Ascending aorta (tissue), 2 donors: Measurements from ENCODE around the gene ARSB. TPM values are rescaled to one million over a fixed set of nuclear protein-coding genes. Genes with fewer than 3 reads are reported as not detected.
A peak's percentile ranks its signal among the peaks of the same experiment; 100 is the strongest.

ENCODE experiments used
- DNase-seq, 2 donors: peaks; one replicate each; pipeline ENCODE4 v3.0.0-alpha.2; 2019; ENCODE audit warnings: low spot score in 2 of 2
- H3K27ac ChIP-seq, 2 donors: fragments of 200-600 bp; sonication (generic); one replicate each; pipeline ENCODE4 v1.5.1; 2016 to 2017; ENCODE audit warnings: mild to moderate bottlenecking in 1 of 2
- H3K27me3 ChIP-seq: fragments of 200-600 bp; sonication (generic); one replicate; pipeline ENCODE4 v1.5.1; 2017
- H3K36me3 ChIP-seq, 2 donors: fragments of 200-600 bp; sonication (generic); one replicate each; pipeline ENCODE4 v1.5.1; 2016
- H3K4me1 ChIP-seq, 2 donors: fragments of 200-600 bp; sonication (generic); one replicate each; pipeline ENCODE4 v1.5.1; 2016 to 2017; ENCODE audit warnings: mild to moderate bottlenecking in 1 of 2
- H3K4me3 ChIP-seq, 2 donors: fragments of 200-600 bp; sonication (generic); one replicate each; pipeline ENCODE4 v1.5.1; 2016 to 2017; ENCODE audit warnings: mild to moderate bottlenecking in 1 of 2
- H3K9me3 ChIP-seq, 2 donors: fragments of 200-600 bp; sonication (generic); one replicate each; pipeline ENCODE4 v1.5.1; 2016
- intact Hi-C: fragments of 100-400 bp; cut with DNase I; formaldehyde crosslinking; loops from one replicate; pipeline ENCODE4 v1.15.1; 2023
- total RNA-seq: library from RNA; depleted of rRNA; stranded (reverse); fragments of >200 nt; gene quantifications from one replicate; pipeline ENCODE4 v1.1.0, GENCODE V29; 2016
- TF ChIP-seq, protein P1 (sequence below), 3 experiments: fragments of 200-600 bp in 2 of 3; fragments of 450-650 bp in 1 of 3; sonication (generic) in 2 of 3; IDR thresholded peaks; one replicate each; pipeline ENCODE4 v1.5.1; 2016 to 2019; ENCODE audit warnings: antibody characterized with exemption in 3 of 3, mild to moderate bottlenecking in 1 of 3, moderate library complexity in 1 of 3

The ARSB gene
- total RNA-seq: 18.6 TPM

- H3K4me3 ChIP-seq: peak within 1 kb of the TSS; percentile 89 to 95
- no peaks in the 10 kb centered on the region for H3K27me3 ChIP-seq
- peak in 1 of 2 donors; percentile 77 for DNase-seq
- peak within 1 kb of the TSS; percentile 96 for H3K27ac ChIP-seq
- no peaks in the 10 kb centered on the region for H3K36me3 ChIP-seq
- intact Hi-C loops: loop anchor here (5.0 to 10.0 kb wide), 3 partner anchors 252 to 690 kb away; partner anchors contain the start of genes AP3B1, JMY and LHFPL2
- no peaks in the 10 kb centered on the region for H3K9me3 ChIP-seq
- peaks cover 0 to 12% of the 10 kb centered on the region in 2 donors for H3K4me1 ChIP-seq
- TF ChIP-seq, protein P1, sequence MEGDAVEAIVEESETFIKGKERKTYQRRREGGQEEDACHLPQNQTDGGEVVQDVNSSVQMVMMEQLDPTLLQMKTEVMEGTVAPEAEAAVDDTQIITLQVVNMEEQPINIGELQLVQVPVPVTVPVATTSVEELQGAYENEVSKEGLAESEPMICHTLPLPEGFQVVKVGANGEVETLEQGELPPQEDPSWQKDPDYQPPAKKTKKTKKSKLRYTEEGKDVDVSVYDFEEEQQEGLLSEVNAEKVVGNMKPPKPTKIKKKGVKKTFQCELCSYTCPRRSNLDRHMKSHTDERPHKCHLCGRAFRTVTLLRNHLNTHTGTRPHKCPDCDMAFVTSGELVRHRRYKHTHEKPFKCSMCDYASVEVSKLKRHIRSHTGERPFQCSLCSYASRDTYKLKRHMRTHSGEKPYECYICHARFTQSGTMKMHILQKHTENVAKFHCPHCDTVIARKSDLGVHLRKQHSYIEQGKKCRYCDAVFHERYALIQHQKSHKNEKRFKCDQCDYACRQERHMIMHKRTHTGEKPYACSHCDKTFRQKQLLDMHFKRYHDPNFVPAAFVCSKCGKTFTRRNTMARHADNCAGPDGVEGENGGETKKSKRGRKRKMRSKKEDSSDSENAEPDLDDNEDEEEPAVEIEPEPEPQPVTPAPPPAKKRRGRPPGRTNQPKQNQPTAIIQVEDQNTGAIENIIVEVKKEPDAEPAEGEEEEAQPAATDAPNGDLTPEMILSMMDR (IDR thresholded peaks at IDR 0.05): no peak
These were observed at the start of gene ARSB for GRCh38 chr5:78985116-78985724. Gene ARSB (minus strand): TSS chr5:78985310. CDS start chr5:78985248, 62 bp downstream.

GRCh38 chr5:79032782-79033181, 47.7 kb upstream of the ARSB start:
- intact Hi-C loops: no loop called here
- DNase-seq: no peak

DNA sequence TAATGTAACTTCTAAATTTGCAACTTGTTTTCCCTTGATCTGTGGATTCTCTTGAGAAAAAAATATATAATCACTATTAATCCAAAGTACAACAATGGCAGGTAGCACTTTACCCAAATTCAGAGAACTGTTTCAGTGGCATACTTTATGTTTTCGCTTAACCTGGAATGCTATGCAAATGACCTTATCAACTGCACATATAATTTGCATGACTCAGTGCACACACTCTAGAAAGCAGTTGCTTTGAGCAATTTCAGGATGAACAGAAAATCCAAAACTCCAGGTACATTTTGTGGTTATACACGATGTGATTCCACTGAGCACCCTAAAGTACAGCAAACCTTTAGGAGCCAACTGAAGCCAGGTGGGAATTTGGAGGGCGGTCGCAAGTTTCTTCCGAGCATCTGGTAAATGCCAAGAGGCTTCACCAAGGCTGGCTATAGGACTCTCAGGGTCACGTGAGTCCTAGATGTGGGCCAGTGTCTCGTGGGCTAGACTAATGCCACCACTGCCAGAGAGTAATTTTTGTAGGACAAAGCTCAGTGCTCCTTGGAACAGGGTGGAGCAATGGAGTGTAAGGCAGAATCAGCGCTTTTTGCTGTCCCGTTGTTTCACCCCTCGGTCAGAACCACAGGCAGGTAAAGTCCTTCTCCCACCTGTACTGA, 47.1 kb upstream of the ARSB start:
- no peaks in the 10 kb centered on the region for H3K36me3 ChIP-seq
- no peaks in the 10 kb centered on the region for H3K4me1 ChIP-seq
- no peaks in the 10 kb centered on the region for H3K9me3 ChIP-seq
- TF ChIP-seq, protein P1 (IDR thresholded peaks at IDR 0.05): no peak
- no peaks in the 10 kb centered on the region for H3K27me3 ChIP-seq
- intact Hi-C loops: no loop called here
- H3K4me3 ChIP-seq: no peak overlapping the region
- DNase-seq: no peak
- H3K27ac ChIP-seq: no peak overlapping the region

More at GRCh38 chr5:79032782-79033181, 47.7 kb upstream of the ARSB start:
- Histone ChIP-seq H3K27me3 (no peaks in the 10 kb centered on the region), H3K4me1 (no peaks in the 10 kb centered on the region), H3K36me3 (no peaks in the 10 kb centered on the region), H3K9me3 (no peaks in the 10 kb centered on the region), H3K27ac (no peak overlapping the region), H3K4me3 (no peak overlapping the region)
- TF ChIP-seq, protein P1 (IDR thresholded peaks at IDR 0.05): no peak

GRCh38 chr5:79031485-79031867, 46.4 kb upstream of the ARSB start:
- H3K4me1 ChIP-seq: no peaks in the 10 kb centered on the region
- no peak overlapping the region for H3K27ac ChIP-seq
- no peaks in the 10 kb centered on the region for H3K36me3 ChIP-seq
- DNase-seq: no peak
- intact Hi-C loops: no loop called here
- no peaks in the 10 kb centered on the region for H3K27me3 ChIP-seq
- no peaks in the 10 kb centered on the region for H3K9me3 ChIP-seq
- TF ChIP-seq, protein P1 (IDR thresholded peaks at IDR 0.05): no peak
- H3K4me3 ChIP-seq: no peak overlapping the region

DNA sequence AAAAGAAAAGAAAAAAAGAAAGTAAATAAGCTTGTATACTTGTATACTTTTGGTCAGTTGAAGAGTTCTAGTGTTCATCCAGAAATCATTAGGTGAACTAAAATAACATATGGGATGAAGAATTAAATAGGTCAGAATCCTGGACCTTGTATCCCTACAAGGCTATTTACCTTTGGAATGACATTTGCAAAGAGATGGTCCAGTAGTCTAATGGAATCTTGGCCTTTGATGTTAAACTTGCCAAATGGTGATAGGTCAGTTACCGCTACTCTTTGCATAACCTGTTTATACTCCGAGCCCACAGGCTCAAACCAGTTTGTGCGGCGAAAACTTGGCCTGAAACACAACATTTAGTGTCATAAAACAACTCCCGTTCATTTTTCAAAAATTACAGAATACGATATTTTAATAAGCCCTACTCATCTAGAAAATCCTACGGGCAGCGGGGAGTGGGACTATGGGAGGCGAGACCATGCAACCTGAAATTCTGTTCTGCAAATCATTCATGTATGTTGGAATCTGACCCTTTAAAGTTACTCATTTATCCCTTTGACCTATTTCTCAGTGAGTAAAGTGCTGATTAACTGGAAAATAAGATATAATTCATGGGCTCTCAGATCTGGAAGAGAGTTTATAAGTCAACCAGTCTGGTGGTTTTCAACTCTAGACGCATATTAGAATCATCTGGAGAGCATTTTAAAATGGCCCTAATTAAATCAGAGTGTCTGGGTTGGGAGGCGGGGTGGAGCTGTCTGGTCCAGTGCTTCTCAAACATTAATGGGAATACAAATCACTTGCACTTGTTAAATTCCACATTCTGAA, 45.8 kb upstream of the ARSB start:
- H3K27ac ChIP-seq: no peak overlapping the region

More for the DNA sequence above, 45.8 kb upstream of the ARSB start:
- no peaks in the 10 kb centered on the region for H3K4me1 ChIP-seq
- no peaks in the 10 kb centered on the region for H3K9me3 ChIP-seq
- no peak overlapping the region for H3K4me3 ChIP-seq
- H3K27me3 ChIP-seq: no peaks in the 10 kb centered on the region
- H3K36me3 ChIP-seq: no peaks in the 10 kb centered on the region
- intact Hi-C loops: no loop called here
- TF ChIP-seq, protein P1 (IDR thresholded peaks at IDR 0.05): no peak
- no peak for DNase-seq
